HEK293 (cell line): ENCODE data around the gene EGR2.

ENCODE experiments used
- HOXA7 ChIP-seq: sonication (generic); formaldehyde crosslinking; IDR thresholded peaks from 2 replicates; pipeline ENCODE4 v1.8.1; 2022; ENCODE audit warnings: missing genetic modification reagents, borderline replicate concordance
- KLF8 ChIP-seq: fragments of 450-650 bp; formaldehyde crosslinking; IDR thresholded peaks from 2 replicates; pipeline ENCODE4 v1.5.1; 2016; ENCODE audit warnings: missing biosample characterization, missing genetic modification characterization
- MZF1 ChIP-seq: fragments of 450-650 bp; formaldehyde crosslinking; IDR thresholded peaks from 2 replicates; pipeline ENCODE4 v1.5.1; 2017; ENCODE audit warnings: missing biosample characterization, missing genetic modification characterization, borderline replicate concordance
- PATZ1 ChIP-seq: fragments of 450-650 bp; formaldehyde crosslinking; IDR thresholded peaks from 2 replicates; pipeline ENCODE4 v1.5.1; 2016; ENCODE audit warnings: missing biosample characterization, missing genetic modification characterization
- PRDM10 ChIP-seq: fragments of 450-650 bp; formaldehyde crosslinking; IDR thresholded peaks from 2 replicates; pipeline ENCODE4 v1.5.1; 2016; ENCODE audit warnings: missing biosample characterization, missing genetic modification characterization
- SP2 ChIP-seq: fragments of 450-650 bp; formaldehyde crosslinking; IDR thresholded peaks from 2 replicates; pipeline ENCODE4 v1.5.1; 2016; ENCODE audit warnings: missing biosample characterization, missing genetic modification characterization
- ZBTB44 ChIP-seq: fragments of 450-650 bp; IDR thresholded peaks from 2 replicates; pipeline ENCODE4 v1.5.1; 2018; ENCODE audit warnings: missing biosample characterization, mild to moderate bottlenecking, missing genetic modification characterization
- ZBTB48 ChIP-seq: fragments of 450-650 bp; formaldehyde crosslinking; IDR thresholded peaks from 2 replicates; pipeline ENCODE4 v1.5.1; 2016; ENCODE audit warnings: missing biosample characterization, missing genetic modification characterization
- ZFP69B ChIP-seq: fragments of 450-650 bp; formaldehyde crosslinking; IDR thresholded peaks from 2 replicates; pipeline ENCODE4 v1.5.1; 2016; ENCODE audit warnings: missing biosample characterization, missing genetic modification characterization
- ZNF121 ChIP-seq: fragments of 450-650 bp; formaldehyde crosslinking; IDR thresholded peaks from 2 replicates; pipeline ENCODE4 v1.5.1; 2016; ENCODE audit warnings: missing biosample characterization, missing genetic modification characterization
- ZNF184 ChIP-seq: fragments of 450-650 bp; IDR thresholded peaks from 2 replicates; pipeline ENCODE4 v1.5.1; 2018; ENCODE audit warnings: missing biosample characterization, mild to moderate bottlenecking, missing genetic modification characterization
- ZNF335 ChIP-seq: fragments of 450-650 bp; formaldehyde crosslinking; conservative IDR thresholded peaks from 2 replicates; pipeline ENCODE4 v1.5.1; 2016; ENCODE audit warnings: missing biosample characterization, missing genetic modification characterization
- ZNF341 ChIP-seq: fragments of 450-650 bp; formaldehyde crosslinking; IDR thresholded peaks from 2 replicates; pipeline ENCODE4; 2016; ENCODE audit warnings: low read depth, missing biosample characterization, missing genetic modification characterization
- ZNF518A ChIP-seq: fragments of 450-650 bp; formaldehyde crosslinking; conservative IDR thresholded peaks from 2 replicates; pipeline ENCODE4 v1.5.1; 2016; ENCODE audit warnings: low read depth, missing biosample characterization, missing genetic modification characterization
- ZNF561 ChIP-seq: fragments of 450-650 bp; IDR thresholded peaks from 2 replicates; pipeline ENCODE4 v1.5.1; 2018; ENCODE audit warnings: missing biosample characterization, missing genetic modification characterization, borderline replicate concordance
- ZNF580 ChIP-seq: fragments of 450-650 bp; formaldehyde crosslinking; IDR thresholded peaks from 2 replicates; pipeline ENCODE4 v1.5.1; 2016; ENCODE audit warnings: missing biosample characterization, missing genetic modification characterization
- ZNF585B ChIP-seq: fragments of 450-650 bp; formaldehyde crosslinking; IDR thresholded peaks from 2 replicates; pipeline ENCODE4 v1.5.1; 2016; ENCODE audit warnings: missing biosample characterization, missing genetic modification characterization
- ZNF600 ChIP-seq: fragments of 450-650 bp; formaldehyde crosslinking; IDR thresholded peaks from 2 replicates; pipeline ENCODE4 v1.5.1; 2016; ENCODE audit warnings: missing biosample characterization, missing genetic modification characterization
- ZNF610 ChIP-seq: fragments of 450-650 bp; formaldehyde crosslinking; IDR thresholded peaks from 2 replicates; pipeline ENCODE4 v1.5.1; 2016; ENCODE audit warnings: missing biosample characterization, missing genetic modification characterization, borderline replicate concordance
- ZNF692 ChIP-seq: fragments of 450-650 bp; formaldehyde crosslinking; IDR thresholded peaks from 2 replicates; pipeline ENCODE4 v1.5.1; 2016; ENCODE audit warnings: missing biosample characterization, missing genetic modification characterization
- ZSCAN5A ChIP-seq: fragments of 450-650 bp; formaldehyde crosslinking; IDR thresholded peaks from 2 replicates; pipeline ENCODE4 v1.5.1; 2016; ENCODE audit warnings: missing biosample characterization, missing genetic modification characterization

EGR2 gene

GRCh38 chr10:62817766-62818425 lies 1.7 kb upstream of the EGR2 start (continued):
- 0 out of 2 replicates have a peak, but pooled peaks have one; percentile 17 for TF ChIP-seq KLF8 (tag by site-specific recombination)
- peak; percentile 40; the same call in 1 of the 2 replicates for TF ChIP-seq ZBTB44
- peak; percentile 40; the same call in 1 of the 2 replicates for TF ChIP-seq ZBTB48 (tag by site-specific recombination)
- 0 out of 2 replicates have a peak, but pooled peaks have one; percentile 11 for TF ChIP-seq ZNF518A (tag by site-specific recombination)
- no peak for TF ChIP-seq MZF1 (tag by site-specific recombination)
- peak; percentile 56 for TF ChIP-seq SP2
- TF ChIP-seq ZNF184 (tag by site-specific recombination), result 0 out of 2 replicates have a peak, but pooled peaks have one; percentile 6
- peak; percentile 70; the same call in 1 of the 2 replicates for TF ChIP-seq ZNF610 (tag by site-specific recombination)
- TF ChIP-seq ZNF585B, result 0 out of 2 replicates have a peak, but pooled peaks have one; percentile 19
- TF ChIP-seq ZNF580, result no peak
- TF ChIP-seq ZFP69B, result peak; percentile 61
- TF ChIP-seq PRDM10 (tag by site-specific recombination), result 0 out of 2 replicates have a peak, but pooled peaks have one; percentile 8
- peak; percentile 85 for TF ChIP-seq ZNF335 (tag by site-specific recombination)
- TF ChIP-seq PATZ1 (tag by site-specific recombination), result peak; percentile 43; the same call in 1 of the 2 replicates
- peak; percentile 66 for TF ChIP-seq ZNF600 (tag by site-specific recombination)
- peak; percentile 85 for TF ChIP-seq ZNF692 (tag by site-specific recombination)
- no peak for TF ChIP-seq ZSCAN5A (tag by site-specific recombination)
- TF ChIP-seq HOXA7 (CRISPR knock-in tag), result no peak
- 0 out of 2 replicates have a peak, but pooled peaks have one; percentile 61 for TF ChIP-seq ZNF561 (tag by site-specific recombination)
- TF ChIP-seq ZNF341 (tag by site-specific recombination), result peak; percentile 98
- TF ChIP-seq ZNF121 (tag by site-specific recombination), result peak; percentile 97
